ENCODE measurements around the gene SLC25A13. TPM values are rescaled to one million over a fixed set of nuclear protein-coding genes. Genes with fewer than 3 reads are reported as not detected.

The SLC25A13 gene
- polyA plus RNA-seq, 1 of the 3 experiments (the other 2 are of a cell fraction) = 16.0 TPM

DNA sequence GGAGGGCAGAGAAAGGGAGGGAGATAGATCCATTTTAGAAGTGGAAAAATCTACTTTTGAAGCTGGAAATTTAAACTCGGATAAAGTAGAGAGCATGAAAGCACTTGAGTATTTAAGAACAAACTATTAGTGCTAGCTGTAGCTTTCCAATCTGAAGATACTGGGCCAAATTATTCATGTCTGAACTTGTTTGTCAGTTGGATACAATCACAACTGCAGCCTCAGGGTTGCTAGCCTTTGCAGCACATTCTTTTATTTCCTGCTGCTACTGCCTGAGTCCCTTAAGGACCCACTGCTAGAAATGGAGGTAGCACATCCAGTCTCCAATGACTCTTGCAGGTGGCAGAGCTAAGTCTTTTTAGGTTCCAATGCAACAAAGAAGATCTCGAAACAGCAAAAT, 8.3 kb upstream of the SLC25A13 start:
- no peak overlapping the region for H2AFZ ChIP-seq (ENCODE audit: low read depth)
- WGBS (ENCODE audit: low lambda C conversion rate) = 70% methylated on average over 2 of the region's 2 CpGs

DNA sequence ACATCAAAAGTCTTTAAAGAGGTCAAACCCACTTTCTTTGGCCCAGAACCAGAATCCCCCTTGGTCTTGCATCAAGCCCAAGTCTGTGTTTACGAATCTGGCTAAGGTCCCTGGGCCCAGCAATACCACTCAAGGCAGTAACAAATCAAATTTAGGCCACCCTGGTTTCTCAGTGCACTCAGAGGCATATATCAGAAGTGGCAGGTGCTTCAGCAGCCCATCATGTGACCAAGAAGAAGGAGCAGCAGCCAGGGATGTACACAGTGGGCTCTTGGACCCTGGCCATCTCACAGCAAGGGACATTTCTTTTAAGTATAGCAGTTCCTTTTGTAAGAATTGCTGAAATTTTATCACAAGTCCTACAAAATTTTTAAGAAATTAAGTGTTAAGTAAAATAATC, 7.3 kb upstream of the SLC25A13 start:
- ChIA-PET POLR2A (no interaction called here), CTCF (interaction anchor here (1.8 kb wide), 1 partner anchor 18 kb away, joined by 4 read pairs; no protein-coding TSS in a partner anchor)
- Histone ChIP-seq H3K9me3 (no peaks in the 10 kb centered on the region), H3K4me1 (ENCODE audit: control insufficient read depth in 1 of 2, insufficient read depth in 2 of 2, low read depth in 1 of 2, low read length in 1 of 2) (peaks cover 0 to 3% of the 10 kb centered on the region in 2 experiments; a peak in 1 of 4 replicates), H3K79me2 (ENCODE audit: insufficient read depth) (no peaks in the 10 kb centered on the region), H3F3A (replicated peaks; ENCODE audit: insufficient read depth) (no peaks in the 10 kb centered on the region), H3K36me3 (replicated peaks in 1 of 2; ENCODE audit: control insufficient read depth in 1 of 2, insufficient read depth in 2 of 2, low read length in 1 of 2) (no peaks in the 10 kb centered on the region), H4K20me1 (ENCODE audit: insufficient read depth) (no peaks in the 10 kb centered on the region), H3K9ac (no peak overlapping the region), H3K9me2 (no peaks in the 10 kb centered on the region), H3K27me3 (ENCODE audit: insufficient read depth) (no peaks in the 10 kb centered on the region), H3K4me2 (no peak overlapping the region), H2AFZ (ENCODE audit: low read depth) (no peak overlapping the region), H3K27ac (ENCODE audit: low read depth in 2 of 2, low read length in 1 of 2) (no peak overlapping the region), H3K4me3 (ENCODE audit: low read depth in 2 of 2, low read length in 1 of 2) (no peak overlapping the region)
- no peak for DNase-seq
- WGBS (ENCODE audit: low lambda C conversion rate) = 13% methylated on average over 1 of the region's 1 CpG
- TF ChIP-seq ELF1 (IDR thresholded peaks at IDR 0.05) = no peak
- TF ChIP-seq, protein P1, sequence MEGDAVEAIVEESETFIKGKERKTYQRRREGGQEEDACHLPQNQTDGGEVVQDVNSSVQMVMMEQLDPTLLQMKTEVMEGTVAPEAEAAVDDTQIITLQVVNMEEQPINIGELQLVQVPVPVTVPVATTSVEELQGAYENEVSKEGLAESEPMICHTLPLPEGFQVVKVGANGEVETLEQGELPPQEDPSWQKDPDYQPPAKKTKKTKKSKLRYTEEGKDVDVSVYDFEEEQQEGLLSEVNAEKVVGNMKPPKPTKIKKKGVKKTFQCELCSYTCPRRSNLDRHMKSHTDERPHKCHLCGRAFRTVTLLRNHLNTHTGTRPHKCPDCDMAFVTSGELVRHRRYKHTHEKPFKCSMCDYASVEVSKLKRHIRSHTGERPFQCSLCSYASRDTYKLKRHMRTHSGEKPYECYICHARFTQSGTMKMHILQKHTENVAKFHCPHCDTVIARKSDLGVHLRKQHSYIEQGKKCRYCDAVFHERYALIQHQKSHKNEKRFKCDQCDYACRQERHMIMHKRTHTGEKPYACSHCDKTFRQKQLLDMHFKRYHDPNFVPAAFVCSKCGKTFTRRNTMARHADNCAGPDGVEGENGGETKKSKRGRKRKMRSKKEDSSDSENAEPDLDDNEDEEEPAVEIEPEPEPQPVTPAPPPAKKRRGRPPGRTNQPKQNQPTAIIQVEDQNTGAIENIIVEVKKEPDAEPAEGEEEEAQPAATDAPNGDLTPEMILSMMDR (IDR thresholded peaks at IDR 0.05) = no peak
- TF ChIP-seq YY1 (IDR thresholded peaks at IDR 0.05; ENCODE audit: low read depth) = no peak
- TF ChIP-seq TAF1 (IDR thresholded peaks at IDR 0.05; ENCODE audit: borderline replicate concordance, low read depth, low read length) = no peak
- no peak for TF ChIP-seq FOXJ3 (CRISPR knock-in tag; IDR thresholded peaks at IDR 0.05)
- no peak for TF ChIP-seq FOXM1 (IDR thresholded peaks at IDR 0.05; ENCODE audit: low read depth)
- no peak for TF ChIP-seq RCOR1 (IDR thresholded peaks at IDR 0.05; ENCODE audit: low read length)
- no peak for TF ChIP-seq POLR2AphosphoS5 (IDR thresholded peaks at IDR 0.05; ENCODE audit: low read depth, low read length)
- no peak for TF ChIP-seq EP300 (IDR thresholded peaks at IDR 0.05; ENCODE audit: borderline replicate concordance in 1 of 2, low read depth in 1 of 2, low read length in 1 of 2)
- TF ChIP-seq SIN3A (IDR thresholded peaks at IDR 0.05; ENCODE audit: borderline replicate concordance, low read depth, low read length) = no peak
- TF ChIP-seq FOSL2 (IDR thresholded peaks at IDR 0.05; ENCODE audit: borderline replicate concordance, low read depth) = no peak
- TF ChIP-seq, protein P2, sequence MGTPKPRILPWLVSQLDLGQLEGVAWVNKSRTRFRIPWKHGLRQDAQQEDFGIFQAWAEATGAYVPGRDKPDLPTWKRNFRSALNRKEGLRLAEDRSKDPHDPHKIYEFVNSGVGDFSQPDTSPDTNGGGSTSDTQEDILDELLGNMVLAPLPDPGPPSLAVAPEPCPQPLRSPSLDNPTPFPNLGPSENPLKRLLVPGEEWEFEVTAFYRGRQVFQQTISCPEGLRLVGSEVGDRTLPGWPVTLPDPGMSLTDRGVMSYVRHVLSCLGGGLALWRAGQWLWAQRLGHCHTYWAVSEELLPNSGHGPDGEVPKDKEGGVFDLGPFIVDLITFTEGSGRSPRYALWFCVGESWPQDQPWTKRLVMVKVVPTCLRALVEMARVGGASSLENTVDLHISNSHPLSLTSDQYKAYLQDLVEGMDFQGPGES (IDR thresholded peaks at IDR 0.05; ENCODE audit: low read depth, low read length) = no peak
- no peak for TF ChIP-seq TEAD4 (IDR thresholded peaks at IDR 0.05; ENCODE audit: borderline replicate concordance, insufficient read depth)
- TF ChIP-seq TCF12 (IDR thresholded peaks at IDR 0.05) = no peak
- no peak for TF ChIP-seq RXRA (IDR thresholded peaks at IDR 0.05; ENCODE audit: borderline replicate concordance, low read depth)
- no peak for TF ChIP-seq MEF2A (IDR thresholded peaks at IDR 0.05; ENCODE audit: borderline replicate concordance, low read depth)
- TF ChIP-seq EZH2phosphoT487 (IDR thresholded peaks at IDR 0.05; ENCODE audit: borderline replicate concordance, low read depth) = no peak

More for the DNA sequence above, 8.3 kb upstream of the SLC25A13 start:
- Histone ChIP-seq H3K9me3 (no peaks in the 10 kb centered on the region), H3K9ac (no peak overlapping the region), H3K4me3 (ENCODE audit: low read depth in 2 of 2, low read length in 1 of 2) (no peak overlapping the region), H3K9me2 (no peaks in the 10 kb centered on the region), H3K36me3 (replicated peaks in 1 of 2; ENCODE audit: control insufficient read depth in 1 of 2, insufficient read depth in 2 of 2, low read length in 1 of 2) (no peaks in the 10 kb centered on the region), H4K20me1 (ENCODE audit: insufficient read depth) (no peaks in the 10 kb centered on the region), H3K27ac (ENCODE audit: low read depth in 2 of 2, low read length in 1 of 2) (no peak overlapping the region), H3K27me3 (ENCODE audit: insufficient read depth) (no peaks in the 10 kb centered on the region), H3K4me2 (no peak overlapping the region), H3K4me1 (ENCODE audit: control insufficient read depth in 1 of 2, insufficient read depth in 2 of 2, low read depth in 1 of 2, low read length in 1 of 2) (peaks cover 0 to 3% of the 10 kb centered on the region in 2 experiments; a peak in 1 of 4 replicates), H3K79me2 (ENCODE audit: insufficient read depth) (no peaks in the 10 kb centered on the region), H3F3A (replicated peaks; ENCODE audit: insufficient read depth) (no peaks in the 10 kb centered on the region)
- POLR2A ChIA-PET = no interaction called here
- no peak for DNase-seq
- TF ChIP-seq EP300 (IDR thresholded peaks at IDR 0.05; ENCODE audit: borderline replicate concordance in 1 of 2, low read depth in 1 of 2, low read length in 1 of 2) (no peak), TAF1 (IDR thresholded peaks at IDR 0.05; ENCODE audit: borderline replicate concordance, low read depth, low read length) (no peak), YY1 (IDR thresholded peaks at IDR 0.05; ENCODE audit: low read depth) (no peak), FOXJ3 (CRISPR knock-in tag; IDR thresholded peaks at IDR 0.05) (no peak), EZH2phosphoT487 (IDR thresholded peaks at IDR 0.05; ENCODE audit: borderline replicate concordance, low read depth) (no peak), FOXM1 (IDR thresholded peaks at IDR 0.05; ENCODE audit: low read depth) (no peak), FOSL2 (IDR thresholded peaks at IDR 0.05; ENCODE audit: borderline replicate concordance, low read depth) (no peak), RFX5 (IDR thresholded peaks at IDR 0.05; ENCODE audit: low read length) (no peak), TCF12 (IDR thresholded peaks at IDR 0.05) (no peak), MXI1 (IDR thresholded peaks at IDR 0.05; ENCODE audit: low read depth, low read length) (no peak)
- TF ChIP-seq, protein P3, sequence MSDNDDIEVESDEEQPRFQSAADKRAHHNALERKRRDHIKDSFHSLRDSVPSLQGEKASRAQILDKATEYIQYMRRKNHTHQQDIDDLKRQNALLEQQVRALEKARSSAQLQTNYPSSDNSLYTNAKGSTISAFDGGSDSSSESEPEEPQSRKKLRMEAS (IDR thresholded peaks at IDR 0.05; ENCODE audit: low read depth) = no peak
- TF ChIP-seq, protein P4, sequence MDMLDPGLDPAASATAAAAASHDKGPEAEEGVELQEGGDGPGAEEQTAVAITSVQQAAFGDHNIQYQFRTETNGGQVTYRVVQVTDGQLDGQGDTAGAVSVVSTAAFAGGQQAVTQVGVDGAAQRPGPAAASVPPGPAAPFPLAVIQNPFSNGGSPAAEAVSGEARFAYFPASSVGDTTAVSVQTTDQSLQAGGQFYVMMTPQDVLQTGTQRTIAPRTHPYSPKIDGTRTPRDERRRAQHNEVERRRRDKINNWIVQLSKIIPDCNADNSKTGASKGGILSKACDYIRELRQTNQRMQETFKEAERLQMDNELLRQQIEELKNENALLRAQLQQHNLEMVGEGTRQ (IDR thresholded peaks at IDR 0.05; ENCODE audit: borderline replicate concordance, low read depth, low read length) = no peak
- TF ChIP-seq, protein P2 (IDR thresholded peaks at IDR 0.05; ENCODE audit: low read depth, low read length) = no peak
- CTCF ChIA-PET = interaction anchor here (0.8 kb wide), 1 partner anchor 14 kb away, joined by 3 read pairs; no protein-coding TSS in a partner anchor
